NK-92 treated with Interleukin-12 subunit alpha and Interleukin-12 subunit beta, amount 100 ng/mL, for 24 hours (cell line): ENCODE data around the gene LITAFD.
"Not testable (repeated sequence)": the region's sequence is repeated elsewhere in the genome, so short reads cannot be mapped to it uniquely, and the experiment has no call there.

Source experiments
- DNase-seq: peaks from one replicate; lab custom pipeline; 2025; lab: John Stamatoyannopoulos, UW

LITAFD gene

DNA sequence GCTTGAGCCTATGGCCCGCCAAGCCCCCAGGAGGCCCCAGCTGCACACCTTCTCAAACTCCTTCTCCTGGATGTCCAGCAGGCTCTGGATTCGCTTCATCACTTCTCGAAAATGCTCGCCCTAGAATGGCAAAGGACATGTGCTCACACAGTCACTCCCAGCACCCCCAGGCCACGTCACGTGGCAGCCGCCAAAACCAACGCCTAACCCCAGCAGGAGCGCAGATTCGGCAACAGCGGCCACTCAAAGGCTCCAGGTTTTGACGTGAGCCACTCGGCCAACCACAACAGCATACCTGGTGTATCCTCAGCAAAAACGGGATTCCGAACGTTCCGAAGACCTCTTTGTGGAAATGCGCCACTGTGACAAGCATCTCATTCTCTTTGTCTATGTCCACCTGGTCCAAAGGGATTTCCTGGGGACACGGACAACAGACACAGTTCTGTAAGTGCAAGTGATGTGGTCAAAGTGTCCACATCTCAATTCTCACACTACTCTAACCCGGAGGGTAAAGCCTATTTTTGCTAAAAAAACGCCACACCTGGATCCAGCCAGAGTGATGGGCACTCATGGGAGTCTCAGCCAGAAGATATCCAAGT is 12.7 kb downstream of the LITAFD start:
- DNase-seq: no peak

DNA sequence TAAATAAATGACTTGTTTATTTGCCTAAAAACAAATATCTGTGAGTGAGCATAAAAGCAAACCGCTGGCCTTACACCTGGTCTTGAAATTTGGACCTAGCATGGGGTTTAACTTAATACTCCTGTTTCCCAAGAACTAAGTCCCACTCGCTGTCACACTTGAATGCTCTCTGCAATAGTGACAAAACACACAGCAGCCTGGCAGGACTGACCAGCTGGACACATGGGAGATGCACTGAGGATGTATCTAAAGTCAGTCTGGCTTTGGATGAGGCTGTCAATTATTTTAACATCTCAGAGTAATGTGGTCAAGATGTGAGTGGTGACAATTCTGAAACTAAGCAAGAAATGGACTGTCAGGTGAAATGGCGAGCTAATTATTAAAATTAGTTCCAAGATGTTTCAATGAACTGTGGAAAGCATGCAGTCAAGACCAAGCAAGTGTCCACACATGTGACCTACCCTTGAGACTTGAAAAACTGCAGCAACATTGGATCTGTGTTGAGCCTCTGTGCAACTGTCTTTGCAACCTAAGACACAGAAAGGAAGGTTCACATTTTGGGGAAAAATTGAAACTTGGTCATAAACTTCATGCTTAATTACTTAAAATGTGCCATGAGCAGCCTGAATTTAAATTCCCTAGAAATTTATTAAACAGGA is 16.6 kb downstream of the LITAFD start:
- no peak for DNase-seq

DNA sequence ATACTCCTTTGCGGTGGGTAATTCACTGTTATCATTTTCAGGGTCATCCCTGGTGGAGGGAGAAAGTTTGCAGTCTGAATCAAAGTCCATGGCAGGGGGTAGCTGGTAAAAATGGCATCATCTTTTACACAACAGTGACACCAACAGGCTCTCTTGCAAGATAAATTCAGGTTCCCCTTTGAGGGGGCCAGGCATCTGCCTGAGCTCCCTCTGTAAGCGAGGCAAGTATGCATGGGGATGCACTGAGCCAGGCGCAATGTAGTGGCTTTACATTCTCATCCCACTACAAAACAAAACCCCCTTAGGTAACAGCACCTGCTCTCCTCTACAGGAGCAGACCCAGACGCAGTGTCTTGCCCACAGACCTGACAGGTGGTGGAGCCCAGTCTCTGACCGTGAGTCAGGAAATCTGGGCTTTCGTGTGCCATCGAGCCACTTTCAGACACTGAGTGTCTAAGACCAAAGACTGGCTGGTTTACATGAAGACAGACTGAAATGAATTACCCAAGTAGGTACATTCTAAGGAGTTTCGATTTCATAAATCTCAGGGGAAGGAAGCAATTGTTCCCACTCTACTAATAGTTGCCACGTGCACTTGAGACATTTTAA is 17.7 kb downstream of the LITAFD start:
- no peak for DNase-seq

DNA sequence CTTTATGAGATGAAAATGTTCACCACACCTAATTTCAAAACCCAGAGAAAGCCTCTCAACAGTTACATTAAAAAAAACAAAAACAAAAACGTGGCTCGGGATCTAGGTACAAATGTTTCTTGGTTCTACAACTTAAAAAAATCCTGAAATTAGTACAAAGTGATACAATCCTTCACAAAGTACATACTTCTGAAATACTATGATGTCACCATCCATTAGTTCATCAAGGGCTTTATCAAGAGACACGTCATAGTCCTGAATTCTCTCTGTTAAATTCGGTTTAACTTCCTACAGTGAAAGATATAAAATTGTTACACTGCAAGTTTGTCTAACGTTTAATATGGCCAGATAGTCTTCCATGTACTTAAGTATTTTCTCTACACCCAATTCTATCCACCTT is 18.2 kb downstream of the LITAFD start:
- DNase-seq: no peak

DNA sequence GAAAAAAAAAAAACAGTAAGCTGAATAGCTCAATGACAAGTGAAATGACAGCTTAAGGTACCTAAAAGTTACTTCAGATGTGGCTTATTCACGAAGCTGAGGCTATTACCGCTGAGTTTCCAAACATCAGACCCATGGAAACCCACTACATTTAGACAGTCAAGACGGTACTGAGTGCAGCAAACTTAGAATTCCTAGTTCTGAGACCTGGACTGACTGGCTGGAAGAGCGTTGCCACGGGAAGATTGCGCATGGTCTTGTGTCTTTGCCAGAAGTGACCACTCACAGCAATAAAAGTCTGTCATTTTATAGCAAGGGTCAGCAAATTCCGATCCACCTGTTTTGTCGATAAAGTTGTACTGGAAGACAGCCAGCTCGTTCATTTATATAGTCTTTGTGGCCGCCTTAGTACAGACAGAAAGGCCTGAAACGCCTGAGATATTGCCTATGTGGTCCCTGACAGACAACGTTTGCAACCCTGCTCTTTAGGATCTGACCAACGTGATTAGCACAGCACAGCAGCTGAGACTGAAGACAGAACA is 19.2 kb downstream of the LITAFD start:
- DNase-seq: no peak

DNA sequence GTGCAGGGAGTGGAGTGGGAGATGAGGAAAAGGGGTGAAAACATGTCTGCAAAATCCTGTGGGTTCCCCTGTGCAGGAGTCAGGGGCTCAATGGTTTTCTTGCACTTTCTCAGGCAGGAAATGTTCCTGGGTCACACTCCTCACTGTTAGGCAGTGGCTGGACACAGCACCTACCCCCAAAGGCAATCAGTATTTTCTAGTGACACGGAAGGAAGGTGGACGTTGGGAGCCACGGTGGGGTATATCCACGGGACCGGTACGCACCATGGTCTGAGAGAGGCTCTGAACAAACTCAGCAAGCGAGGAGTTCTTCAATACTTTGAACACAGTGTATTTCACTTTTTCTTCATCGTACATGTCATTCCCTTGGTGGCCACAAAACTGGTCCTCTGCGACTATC is 20.9 kb downstream of the LITAFD start:
- no peak for DNase-seq

DNA sequence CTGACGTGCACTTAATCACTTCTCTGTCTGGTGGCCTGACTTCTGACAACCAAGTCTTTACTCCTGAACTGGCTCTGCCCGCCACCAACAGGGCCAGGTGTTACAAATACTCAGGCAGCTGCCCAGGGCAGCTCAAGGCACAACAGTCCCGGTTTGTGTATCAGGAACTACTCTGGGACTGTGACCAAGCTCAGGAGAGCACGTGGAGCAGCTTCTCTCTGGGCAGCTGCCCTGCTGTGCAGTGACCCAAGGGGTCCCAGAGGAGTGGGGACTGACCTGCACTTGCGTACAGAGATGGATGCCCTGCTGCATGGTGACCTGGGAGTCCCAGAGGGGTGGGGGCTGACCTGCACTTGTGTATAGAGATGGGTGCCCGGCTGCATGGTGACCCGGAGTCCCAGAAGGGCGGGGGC is 21.9 kb downstream of the LITAFD start:
- no peak for DNase-seq

DNA sequence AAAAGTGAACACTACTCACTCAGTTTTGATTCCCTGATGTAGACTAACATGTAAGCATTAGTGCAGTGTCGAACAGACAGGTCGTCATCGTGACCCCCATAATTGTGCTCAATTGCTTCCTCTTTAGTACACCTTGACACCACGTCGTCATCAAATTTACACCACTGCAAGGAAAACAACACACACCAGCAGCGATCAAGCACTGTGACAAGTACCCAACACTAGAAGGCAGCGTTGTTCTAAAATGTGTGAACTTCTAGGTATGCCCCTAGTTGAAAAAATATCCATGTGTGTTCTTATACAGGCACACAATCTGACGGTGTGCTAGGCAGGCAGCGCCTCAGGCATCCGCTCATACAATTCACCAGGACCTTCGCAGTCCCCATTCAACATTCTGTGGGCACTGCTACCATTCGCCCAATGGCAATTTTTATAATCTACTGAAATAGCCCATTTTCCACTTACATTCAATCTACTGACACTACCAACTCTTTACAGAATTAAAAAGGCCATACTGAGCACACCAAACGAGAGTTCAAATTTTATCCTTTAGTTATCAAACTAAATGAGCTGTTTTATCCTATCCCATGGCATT is 23.1 kb downstream of the LITAFD start:
- no peak for DNase-seq

DNA sequence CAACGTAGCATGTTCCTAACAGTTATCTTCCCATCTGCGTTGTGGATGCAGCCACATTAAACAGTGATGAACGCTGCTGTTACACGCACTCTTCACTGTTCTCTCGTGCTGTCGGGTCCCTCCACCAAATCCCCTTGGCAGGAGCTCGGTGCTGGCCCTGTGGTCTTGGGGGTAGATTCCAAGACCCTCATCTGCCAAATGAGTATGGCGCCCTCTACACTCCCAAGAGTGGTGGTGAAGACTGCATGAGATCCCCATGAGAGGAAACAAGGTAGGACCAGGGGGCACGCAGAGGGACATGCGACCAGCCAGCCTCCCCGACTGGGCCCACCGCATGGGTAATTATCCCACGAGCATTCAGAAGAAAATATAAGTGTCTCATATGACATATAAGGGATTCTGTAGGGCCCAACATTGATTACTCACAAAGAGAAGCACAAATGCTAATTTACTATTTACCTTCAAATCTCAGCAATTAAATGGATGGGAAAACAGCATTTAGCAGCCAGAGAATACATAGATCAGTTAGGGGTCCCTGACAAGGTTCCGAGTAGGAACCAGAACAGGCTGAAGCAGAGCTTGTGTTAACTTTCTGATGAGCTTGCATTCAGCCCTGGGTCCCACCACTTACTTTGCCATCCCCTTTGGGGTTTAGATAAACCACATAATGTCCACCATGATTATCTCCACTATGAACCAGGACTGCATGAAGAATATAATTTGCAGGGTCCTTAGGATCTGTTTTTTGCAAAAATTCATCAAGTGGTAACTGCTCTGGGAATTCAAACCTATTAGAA is 23.8 kb downstream of the LITAFD start:
- no peak for DNase-seq

DNA sequence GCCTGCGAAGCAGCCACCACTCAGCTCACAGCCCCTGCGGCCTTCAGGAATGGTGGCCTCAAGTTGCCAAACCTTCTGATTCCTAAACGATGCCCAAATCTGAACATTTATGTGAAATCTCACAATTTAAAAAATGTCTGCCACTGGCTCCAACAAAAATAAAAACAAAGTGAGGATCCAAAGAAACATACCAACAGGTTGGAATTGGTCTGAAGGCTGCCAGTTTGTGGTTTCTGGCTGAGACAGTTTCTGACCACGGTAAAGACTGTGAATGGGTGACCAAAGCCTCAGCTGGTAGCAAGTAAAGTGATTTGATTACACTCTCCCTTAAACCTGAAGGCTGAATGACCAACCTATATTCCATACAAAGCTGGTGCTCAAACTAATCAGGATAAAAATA is 24.9 kb downstream of the LITAFD start:
- DNase-seq: no peak

DNA sequence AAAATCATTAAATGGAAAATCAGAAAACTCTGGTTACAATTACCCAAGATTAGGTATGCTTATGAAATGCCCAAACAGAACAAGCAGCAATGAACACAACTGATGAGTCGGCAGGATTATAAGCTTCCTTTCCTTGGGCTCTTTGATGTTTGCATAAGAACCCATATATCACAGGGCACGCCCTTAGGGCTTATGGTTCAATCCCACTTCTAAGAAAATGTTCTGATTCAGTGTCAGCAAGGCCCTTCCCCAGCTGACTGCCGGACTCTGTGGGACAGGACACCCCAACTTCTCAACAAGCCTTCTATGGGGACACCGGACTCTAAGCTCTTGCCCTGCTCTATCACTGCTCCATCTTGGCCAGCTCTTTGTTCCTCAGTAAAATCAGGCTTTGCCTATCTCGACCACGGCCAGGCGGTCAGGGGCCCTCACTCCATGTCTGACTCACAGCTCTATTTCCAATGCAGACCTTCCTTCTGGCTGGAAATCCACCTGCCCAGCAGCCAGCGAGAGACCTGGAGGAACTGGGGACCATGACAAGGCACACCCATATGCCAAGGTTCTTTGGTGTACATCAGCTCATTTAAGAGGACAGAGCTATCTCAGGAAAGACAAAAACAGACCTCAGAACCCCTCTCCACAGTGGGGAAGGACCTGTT is 26.8 kb downstream of the LITAFD start:
- DNase-seq: no peak

DNA sequence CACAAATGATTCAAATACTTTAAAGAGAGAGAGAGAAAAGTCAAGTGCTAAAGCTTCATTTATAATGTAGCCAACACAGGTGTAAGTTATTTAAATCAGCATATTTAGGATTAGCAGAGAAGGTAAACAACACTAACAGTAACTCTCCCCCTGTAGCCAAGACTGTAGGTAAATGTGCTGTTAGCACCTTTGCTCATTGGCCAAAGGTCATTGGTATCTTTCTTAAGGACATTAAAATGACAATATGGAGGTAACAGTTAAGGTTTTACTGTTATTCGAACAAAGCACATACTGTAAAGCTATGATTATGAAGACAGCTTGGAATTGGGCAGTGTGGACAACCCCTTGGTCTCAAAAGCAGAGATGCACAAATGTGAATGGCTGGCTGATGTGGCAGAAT is 28.7 kb downstream of the LITAFD start:
- no peak for DNase-seq

DNA sequence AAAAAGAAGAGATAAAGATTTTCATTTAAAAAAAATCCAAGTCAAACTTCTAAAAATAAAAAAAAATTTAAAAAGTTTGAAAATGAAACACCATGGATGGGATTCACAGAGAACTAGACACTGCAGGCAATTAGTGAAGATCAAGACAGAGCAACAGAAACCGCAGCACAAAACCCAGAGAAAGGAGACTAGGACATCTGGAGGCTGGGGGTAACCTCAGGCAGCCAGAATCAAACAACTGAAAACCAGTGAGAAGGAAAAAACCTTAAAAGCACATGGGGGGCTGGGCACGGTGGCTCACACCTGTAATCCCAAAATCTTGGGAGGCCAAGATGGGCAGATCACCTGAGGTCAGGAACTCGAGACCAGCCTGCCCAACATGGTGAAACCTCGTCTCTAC is 30.6 kb downstream of the LITAFD start:
- no peak for DNase-seq

DNA sequence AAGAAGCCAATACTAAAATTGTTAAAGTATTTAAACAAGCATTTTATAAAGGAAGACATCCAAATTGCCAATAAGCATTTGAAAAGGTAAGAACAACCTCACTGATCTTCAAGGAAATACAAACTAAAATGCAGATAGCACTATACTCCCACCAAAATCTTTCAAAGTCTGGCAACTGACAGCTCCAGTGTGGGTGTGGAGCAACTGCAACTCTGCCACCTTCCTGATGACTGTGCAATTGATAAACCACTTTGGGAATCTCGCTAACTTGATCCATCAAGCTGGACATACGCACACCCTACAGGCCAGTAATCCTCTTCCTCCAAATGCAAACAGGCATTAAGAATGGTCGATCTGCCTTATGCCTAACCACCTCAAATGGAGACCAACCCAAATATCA is 31.9 kb downstream of the LITAFD start:
- no peak for DNase-seq

DNA sequence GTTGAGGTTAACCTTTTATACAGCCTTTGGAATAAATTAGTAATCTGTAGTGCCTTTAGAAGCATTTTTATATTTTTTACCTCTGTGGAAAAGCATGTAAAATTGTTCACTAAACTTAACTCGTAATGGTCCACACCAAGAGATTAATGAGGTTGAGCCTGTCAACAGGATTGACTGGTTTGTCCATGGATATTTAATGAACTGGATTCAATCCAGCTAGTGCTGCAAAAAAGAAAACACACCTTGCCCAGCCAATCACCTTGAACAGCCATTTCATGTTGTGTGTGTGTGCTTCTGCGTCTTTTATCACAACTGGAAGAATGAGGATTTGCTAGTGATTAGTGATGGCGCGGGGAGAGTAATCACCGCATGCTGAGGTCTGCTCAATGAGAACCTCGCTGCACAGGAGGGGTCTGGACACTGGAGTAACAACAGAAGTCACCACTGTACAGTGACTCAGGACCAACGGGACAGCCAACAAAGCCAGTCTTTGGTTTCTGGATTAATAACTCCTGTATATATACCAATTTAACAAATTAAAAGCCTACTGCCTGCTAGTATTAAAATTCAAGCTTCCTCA is 33.7 kb downstream of the LITAFD start:
- DNase-seq: no peak

DNA sequence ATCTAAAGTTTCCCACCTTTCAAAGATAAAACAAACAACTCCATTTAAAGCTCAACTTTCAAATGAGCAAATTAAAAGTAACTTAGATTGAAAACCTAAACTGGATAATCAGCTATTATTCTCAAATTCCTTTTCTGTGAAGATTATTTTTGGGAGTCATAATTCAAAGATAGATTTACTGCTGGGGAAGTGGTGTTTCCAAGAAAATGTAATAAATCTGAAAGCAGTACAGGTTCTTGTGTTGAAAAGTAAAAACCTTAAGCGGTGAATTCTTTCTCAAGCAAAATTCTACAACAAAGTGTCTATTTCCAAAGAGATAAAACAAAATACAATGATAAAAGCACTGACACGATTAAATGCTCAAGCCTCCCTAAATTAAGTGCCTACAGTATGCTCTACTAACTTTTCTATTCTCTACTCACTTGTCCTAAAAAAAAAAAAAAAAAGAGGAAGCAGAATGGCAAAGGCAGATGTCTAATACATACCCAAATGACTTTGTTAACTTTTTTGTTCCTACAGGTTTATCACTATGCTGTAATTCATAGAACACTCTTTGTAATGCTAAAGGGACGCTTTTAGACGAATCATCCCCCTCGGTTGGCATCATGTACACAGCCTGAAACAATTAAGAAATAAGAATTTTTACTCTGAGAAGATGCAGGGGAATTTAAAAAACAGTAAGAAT is 34.5 kb downstream of the LITAFD start:
- no peak for DNase-seq

DNA sequence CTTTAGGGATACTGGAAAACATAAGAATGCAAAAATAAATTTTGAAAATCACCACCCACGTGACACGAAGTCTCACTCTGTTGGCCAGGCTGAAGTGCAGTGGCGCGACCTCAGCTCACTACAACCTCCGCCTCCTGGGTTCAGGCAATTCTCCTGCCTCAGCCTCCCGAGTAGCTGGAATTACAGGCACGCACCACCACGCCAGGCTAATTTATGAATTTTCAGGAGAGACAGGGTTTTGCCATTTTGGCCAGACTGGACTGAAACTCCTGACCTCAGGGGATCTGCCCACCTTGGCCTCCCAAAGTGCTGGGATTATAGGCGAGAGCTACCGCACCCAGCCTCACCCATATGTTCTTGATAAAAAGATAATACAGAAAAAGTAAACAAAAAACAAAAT is 35.2 kb downstream of the LITAFD start:
- DNase-seq: not testable (repeated sequence)

DNA sequence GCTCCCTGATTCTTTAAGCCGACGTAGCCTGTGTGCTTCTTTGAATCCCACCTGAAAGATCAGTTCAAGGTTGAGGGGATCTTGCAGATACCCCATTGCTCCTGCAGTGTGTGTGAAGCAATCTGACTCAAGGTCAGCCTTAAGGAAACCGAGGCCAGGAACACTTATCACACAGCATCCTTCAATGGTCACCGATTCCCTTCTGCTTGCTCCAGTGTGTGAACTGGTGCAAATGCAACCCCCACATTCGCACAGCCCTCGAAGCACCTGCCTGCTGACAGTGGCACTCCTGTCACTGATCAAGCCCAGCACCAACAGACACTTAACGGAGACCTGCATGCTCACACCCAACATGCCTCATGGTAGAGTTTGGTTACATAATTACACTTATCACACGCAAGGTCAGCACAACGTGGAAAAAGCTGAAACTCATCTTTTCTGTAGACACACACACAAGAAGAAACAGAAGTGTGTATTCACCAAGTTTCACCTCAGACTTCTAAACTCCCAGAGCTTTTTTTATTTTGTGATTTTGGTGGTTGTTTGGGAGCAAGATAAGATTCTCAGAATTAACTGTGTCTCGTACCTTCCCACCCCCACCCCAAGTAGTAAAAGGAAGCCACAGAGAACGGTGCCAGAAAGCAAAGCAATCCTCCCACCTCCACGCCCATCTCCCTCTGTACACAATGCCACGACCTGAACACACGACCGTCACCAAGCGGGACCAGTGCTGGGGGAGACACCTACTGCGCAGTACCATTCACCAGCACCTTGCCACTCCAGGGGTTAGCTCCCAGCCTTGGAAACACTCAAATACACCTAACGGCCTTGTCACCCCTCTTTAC is 37.2 kb downstream of the LITAFD start:
- DNase-seq: no peak

DNA sequence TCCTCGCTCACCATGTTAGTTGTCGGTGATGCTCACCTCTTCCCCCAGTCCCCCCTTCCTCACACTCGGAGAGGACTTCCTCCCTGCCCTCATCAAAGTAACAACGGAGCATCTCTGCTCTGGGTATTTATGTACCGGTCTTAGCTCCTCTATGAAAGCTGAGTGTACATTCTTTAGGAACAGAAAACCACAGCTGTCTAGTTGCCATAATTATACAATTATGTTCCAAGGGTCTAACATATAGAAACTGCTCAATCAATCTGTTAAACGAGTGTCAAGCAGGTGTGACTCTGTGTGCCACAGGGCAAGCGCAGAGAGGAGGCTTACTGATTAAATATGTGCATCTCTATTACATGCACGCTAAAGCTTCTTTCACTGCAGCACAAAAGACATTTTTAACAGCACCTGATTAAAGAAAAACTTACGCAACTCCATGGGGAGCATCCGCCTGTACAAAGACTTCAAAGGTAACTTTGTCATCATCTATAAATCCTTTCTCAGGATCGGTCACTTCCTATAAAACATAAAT is 37.8 kb downstream of the LITAFD start:
- DNase-seq: no peak
